Measurements from ENCODE around the gene RGPD6. TPM values are rescaled to one million over a fixed set of nuclear protein-coding genes. Genes with fewer than 3 reads are reported as not detected.
"Not testable (repeated sequence)": the region's sequence is repeated elsewhere in the genome, so short reads cannot be mapped to it uniquely, and the experiment has no call there.

Gene RGPD6
- total RNA-seq, 1 donor from 2014 or later = 18.4 TPM

DNA sequence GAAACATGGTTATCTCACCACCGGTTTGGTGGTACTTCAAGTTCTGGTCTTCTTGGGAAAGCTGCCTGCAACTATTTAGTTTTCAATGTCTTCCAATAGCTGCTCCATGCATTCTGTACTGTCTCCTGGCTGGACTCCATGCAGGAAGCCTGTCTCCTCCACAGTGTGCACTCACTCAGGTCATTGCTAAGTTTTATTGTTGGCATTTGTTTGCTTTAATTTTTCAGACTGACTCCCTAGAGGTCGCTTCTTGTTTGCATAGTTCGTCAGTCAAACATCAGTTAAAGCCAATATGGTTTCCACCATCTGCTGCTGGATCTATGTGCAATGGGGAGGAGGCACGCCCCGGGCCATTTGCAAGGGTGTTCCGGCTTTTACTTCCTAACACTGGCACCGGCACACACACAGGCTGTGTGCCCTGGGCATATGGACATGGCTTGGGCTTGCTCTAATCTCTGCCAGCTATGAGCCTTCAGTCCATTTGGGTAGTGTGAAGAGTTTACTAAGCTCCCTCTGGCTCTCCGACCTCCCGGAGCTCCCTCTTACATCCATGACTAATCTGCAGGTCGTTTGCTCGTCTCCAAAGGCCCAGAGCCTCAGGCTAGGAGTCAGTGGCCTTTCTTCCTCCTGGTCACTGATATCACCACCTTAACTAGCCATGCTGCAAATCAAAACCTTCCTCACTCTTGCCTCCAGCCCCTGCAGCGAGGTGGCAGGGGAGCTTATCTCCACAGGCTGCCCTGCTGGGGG lies 2.4 kb upstream of the RGPD6 start:
- not testable (repeated sequence) for DNase-seq (ENCODE audit: low spot score in 2 of 2, unreplicated experiment in 2 of 2); H3K27ac Mint-ChIP-seq; H3K27me3 Mint-ChIP-seq (ENCODE audit: low read depth); H3K9me3 Mint-ChIP-seq; H3K4me1 Mint-ChIP-seq; H3K36me3 Mint-ChIP-seq; H3K4me3 Mint-ChIP-seq

DNA sequence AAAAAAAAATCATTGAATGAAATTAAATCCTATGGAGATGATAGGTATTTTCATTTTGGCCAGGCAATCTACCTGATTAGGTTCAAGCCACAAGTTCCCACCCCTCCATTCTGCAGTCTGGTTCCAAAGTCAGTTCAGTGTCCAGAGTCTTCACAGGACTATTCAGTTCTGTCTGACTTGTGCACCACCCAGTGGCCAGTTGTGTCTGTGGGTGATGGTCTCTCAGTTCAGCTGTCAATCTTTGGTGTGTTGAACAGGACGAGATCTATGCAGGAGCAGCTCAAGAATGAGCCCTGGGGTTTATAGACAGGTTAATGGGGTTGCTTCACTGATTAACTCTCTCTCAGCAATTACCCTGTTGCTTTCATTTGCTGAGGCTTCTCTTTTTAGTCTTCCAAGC lies 1.4 kb upstream of the RGPD6 start:
- H3K9me3 Mint-ChIP-seq; DNase-seq (ENCODE audit: low spot score in 2 of 2, unreplicated experiment in 2 of 2); H3K27ac Mint-ChIP-seq; H3K36me3 Mint-ChIP-seq; H3K4me3 Mint-ChIP-seq; H3K4me1 Mint-ChIP-seq; H3K27me3 Mint-ChIP-seq (ENCODE audit: low read depth): not testable (repeated sequence)

DNA sequence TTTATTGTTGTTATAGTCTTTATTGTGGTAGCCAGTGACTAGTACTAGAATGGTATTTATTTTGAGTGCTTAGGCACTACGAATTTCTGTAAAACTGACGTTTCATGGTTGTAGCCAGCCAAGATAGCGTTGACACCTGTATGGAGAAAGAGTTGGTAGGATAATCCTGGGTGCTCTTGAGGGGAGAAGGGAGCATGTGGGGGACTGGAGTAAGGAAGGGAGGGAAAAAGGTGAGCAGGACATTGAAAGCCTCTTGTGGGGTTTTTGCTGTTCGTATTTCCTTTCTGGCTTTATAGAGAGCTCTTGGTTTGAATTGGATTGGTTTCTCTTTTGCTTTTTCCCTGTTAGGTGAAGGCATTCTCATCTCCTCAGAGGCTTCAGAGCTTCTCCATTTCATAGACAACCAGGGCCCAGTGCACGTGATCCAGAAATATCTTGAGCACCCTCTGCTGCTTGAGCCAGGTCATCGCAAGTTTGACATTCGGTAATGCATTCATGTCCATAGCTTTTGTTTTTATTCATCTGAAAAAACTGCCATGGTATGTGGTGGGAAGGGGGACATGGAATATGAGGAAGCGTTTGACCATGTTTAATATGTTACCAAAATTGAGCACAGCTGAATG lies 77.2 kb downstream of the RGPD6 start:
- DNase-seq (ENCODE audit: low spot score in 2 of 2, unreplicated experiment in 2 of 2); H3K4me3 Mint-ChIP-seq; H3K4me1 Mint-ChIP-seq; H3K27ac Mint-ChIP-seq; H3K36me3 Mint-ChIP-seq; H3K27me3 Mint-ChIP-seq (ENCODE audit: low read depth); H3K9me3 Mint-ChIP-seq: not testable (repeated sequence)

DNA sequence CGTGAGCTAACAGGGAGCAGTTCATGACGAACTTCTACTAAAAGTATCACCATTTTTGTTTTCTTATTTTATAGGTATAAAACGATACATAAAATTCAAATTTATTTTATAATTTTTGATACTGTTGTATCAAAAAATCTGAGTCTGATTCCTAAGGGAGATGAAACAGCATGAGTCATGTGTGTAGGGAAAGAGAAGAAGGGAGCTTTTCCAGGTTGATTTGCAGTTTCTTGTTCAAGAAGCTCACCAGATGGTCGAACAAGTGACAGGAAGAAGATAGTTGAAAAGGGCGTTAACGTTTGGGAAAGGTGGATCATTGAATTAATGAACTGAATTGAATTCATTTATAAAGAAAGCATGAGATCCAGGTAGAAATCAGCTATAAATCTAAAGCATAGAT lies 81.0 kb downstream of the RGPD6 start:
- not testable (repeated sequence) for H3K36me3 Mint-ChIP-seq; H3K4me3 Mint-ChIP-seq; DNase-seq (ENCODE audit: low spot score in 2 of 2, unreplicated experiment in 2 of 2); H3K27me3 Mint-ChIP-seq (ENCODE audit: low read depth); H3K27ac Mint-ChIP-seq; H3K4me1 Mint-ChIP-seq; H3K9me3 Mint-ChIP-seq

DNA sequence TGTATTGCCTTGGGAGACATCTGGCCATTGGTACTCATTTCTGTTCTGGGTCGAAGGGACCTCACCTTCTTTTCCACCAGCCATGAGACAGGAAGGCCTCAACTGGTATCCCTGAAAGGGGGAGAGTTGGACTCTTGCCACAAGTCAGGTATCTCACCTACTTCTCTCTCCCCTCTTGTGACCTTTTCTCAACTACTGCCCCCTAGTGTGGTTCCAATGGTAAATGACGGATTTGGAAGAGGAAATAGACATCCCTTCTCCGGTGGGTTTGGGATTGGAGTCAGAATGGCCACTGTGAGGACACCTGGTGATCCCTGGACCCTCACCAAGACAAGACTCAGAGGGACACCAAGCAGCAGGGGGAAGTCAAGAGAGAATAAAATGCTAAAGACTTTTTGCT lies 82.5 kb downstream of the RGPD6 start:
- H3K27me3 Mint-ChIP-seq (ENCODE audit: low read depth); H3K4me1 Mint-ChIP-seq; H3K36me3 Mint-ChIP-seq; H3K9me3 Mint-ChIP-seq; H3K4me3 Mint-ChIP-seq; H3K27ac Mint-ChIP-seq; DNase-seq (ENCODE audit: low spot score in 2 of 2, unreplicated experiment in 2 of 2): not testable (repeated sequence)

DNA sequence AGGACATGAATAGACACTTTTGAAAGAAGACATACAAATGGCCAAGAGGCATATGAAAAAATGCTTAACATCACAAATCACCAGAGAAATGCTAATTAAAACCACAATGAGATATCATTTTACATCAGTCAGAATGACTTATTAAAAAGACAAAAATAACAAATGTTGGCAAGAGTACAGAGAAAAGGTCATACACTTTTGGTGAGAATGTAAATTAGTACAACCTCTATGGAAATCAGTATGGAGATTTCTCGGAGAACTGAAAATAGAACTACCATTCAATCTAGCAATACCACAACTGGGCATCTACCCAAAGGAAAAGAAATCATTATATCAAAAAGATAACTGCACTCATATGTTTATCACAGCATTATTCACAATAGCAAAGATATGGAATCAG lies 88.0 kb downstream of the RGPD6 start:
- H3K27ac Mint-ChIP-seq; H3K4me3 Mint-ChIP-seq; H3K9me3 Mint-ChIP-seq; DNase-seq (ENCODE audit: low spot score in 2 of 2, unreplicated experiment in 2 of 2); H3K36me3 Mint-ChIP-seq; H3K4me1 Mint-ChIP-seq; H3K27me3 Mint-ChIP-seq (ENCODE audit: low read depth): not testable (repeated sequence)

DNA sequence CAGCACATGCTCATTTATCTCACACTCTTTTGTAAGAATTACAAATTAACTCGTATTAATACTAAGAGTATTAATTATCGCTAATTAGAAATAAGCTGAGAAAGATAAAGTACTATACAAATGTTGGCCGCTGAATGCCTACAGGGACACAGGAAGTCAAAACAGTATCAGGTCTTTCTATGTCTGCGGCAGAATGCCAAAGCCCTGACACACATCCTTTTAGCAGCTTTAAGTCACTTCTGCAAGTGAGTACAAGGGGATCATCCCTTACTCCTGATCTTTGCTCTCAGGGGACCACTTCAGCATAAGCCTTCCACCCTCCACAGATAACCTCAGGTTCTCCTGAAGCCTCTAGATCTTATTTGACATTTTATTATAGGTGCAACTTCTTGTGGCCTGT lies 94.3 kb downstream of the RGPD6 start:
- not testable (repeated sequence) for H3K27ac Mint-ChIP-seq; H3K9me3 Mint-ChIP-seq; H3K4me3 Mint-ChIP-seq; H3K27me3 Mint-ChIP-seq (ENCODE audit: low read depth); H3K36me3 Mint-ChIP-seq; H3K4me1 Mint-ChIP-seq; DNase-seq (ENCODE audit: low spot score in 2 of 2, unreplicated experiment in 2 of 2)

DNA sequence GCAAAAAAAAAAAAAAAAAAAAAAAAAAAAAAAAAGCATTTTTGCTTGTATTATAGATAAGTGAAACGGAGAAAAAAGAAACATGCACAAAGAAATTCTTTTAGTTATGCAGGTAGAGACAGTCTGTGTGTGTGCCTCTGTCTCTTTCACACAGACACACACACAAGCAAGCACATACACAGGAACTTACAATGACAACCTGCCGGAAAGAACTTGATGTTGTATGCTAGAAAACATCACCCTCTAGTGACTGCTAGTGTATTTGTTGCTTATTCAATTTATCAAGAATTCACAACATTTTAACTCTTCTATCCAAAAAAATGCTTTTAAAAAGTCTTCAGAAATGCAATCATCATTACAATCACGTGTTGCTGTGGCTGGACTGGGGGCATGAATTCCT lies 95.8 kb downstream of the RGPD6 start:
- not testable (repeated sequence) for H3K9me3 Mint-ChIP-seq; DNase-seq (ENCODE audit: low spot score in 2 of 2, unreplicated experiment in 2 of 2); H3K4me3 Mint-ChIP-seq; H3K27ac Mint-ChIP-seq; H3K27me3 Mint-ChIP-seq (ENCODE audit: low read depth); H3K4me1 Mint-ChIP-seq; H3K36me3 Mint-ChIP-seq

DNA sequence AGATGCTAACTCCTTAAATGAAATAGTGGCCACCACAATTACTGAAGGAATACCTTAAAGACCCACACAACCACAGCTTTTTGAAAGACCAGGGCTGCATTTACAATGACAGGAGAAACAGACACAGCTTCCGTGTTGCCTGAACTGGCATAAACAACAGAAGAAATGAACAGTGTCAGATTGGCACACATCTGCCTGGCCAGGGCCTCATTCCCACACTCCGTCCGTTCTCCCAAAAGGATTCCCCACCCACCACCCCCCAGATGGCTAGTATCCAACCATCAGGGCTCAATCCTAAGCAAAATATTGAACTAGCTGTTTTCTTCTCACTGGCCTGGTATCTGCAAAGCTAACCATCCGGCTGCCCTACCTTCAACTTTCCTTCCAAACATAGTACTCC lies 96.9 kb downstream of the RGPD6 start:
- H3K27ac Mint-ChIP-seq; H3K4me3 Mint-ChIP-seq; H3K36me3 Mint-ChIP-seq; H3K27me3 Mint-ChIP-seq (ENCODE audit: low read depth); DNase-seq (ENCODE audit: low spot score in 2 of 2, unreplicated experiment in 2 of 2); H3K4me1 Mint-ChIP-seq; H3K9me3 Mint-ChIP-seq: not testable (repeated sequence)

DNA sequence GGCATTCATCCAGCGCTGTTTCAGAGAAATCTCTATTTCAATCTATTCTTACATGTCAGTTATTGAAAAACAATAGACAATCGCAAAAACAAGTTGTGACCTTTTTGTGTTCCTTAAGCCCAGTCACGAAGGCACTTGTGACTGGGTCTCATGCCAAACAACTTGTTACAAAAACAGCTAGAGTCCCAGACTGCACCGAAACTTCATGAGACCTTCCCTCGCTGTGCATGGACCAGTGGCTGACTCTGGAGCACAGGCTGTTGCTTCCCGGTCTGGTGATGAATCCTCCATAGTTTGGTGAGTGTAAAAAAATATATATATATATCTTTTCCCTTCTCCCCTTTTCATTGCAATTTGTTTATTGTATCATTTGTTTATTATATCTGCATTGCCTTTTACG lies 99.7 kb downstream of the RGPD6 start:
- not testable (repeated sequence) for H3K27ac Mint-ChIP-seq; H3K36me3 Mint-ChIP-seq; H3K4me3 Mint-ChIP-seq; H3K9me3 Mint-ChIP-seq; DNase-seq (ENCODE audit: low spot score in 2 of 2, unreplicated experiment in 2 of 2); H3K4me1 Mint-ChIP-seq; H3K27me3 Mint-ChIP-seq (ENCODE audit: low read depth)

DNA sequence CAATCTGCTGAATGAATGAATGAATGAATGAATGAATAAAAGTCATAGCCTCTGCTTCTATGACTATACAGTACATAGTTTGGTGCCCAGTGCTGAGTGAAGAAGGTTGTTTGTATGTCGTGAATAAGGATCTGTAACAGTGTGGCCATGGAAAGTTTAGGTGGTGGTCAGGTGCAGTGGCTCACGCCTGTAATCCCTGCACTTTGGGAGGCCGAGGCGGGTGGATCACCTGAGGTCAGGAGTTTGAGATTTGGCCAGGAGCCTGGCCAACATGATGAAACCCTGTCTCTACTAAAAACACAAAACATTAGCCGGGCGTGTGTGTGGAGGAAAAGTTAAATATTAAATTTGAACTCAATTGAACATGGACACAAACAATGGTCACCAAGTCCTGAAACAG lies 100.1 kb downstream of the RGPD6 start:
- not testable (repeated sequence) for H3K4me1 Mint-ChIP-seq; H3K27ac Mint-ChIP-seq; H3K36me3 Mint-ChIP-seq; H3K27me3 Mint-ChIP-seq (ENCODE audit: low read depth); DNase-seq (ENCODE audit: low spot score in 2 of 2, unreplicated experiment in 2 of 2); H3K4me3 Mint-ChIP-seq; H3K9me3 Mint-ChIP-seq

DNA sequence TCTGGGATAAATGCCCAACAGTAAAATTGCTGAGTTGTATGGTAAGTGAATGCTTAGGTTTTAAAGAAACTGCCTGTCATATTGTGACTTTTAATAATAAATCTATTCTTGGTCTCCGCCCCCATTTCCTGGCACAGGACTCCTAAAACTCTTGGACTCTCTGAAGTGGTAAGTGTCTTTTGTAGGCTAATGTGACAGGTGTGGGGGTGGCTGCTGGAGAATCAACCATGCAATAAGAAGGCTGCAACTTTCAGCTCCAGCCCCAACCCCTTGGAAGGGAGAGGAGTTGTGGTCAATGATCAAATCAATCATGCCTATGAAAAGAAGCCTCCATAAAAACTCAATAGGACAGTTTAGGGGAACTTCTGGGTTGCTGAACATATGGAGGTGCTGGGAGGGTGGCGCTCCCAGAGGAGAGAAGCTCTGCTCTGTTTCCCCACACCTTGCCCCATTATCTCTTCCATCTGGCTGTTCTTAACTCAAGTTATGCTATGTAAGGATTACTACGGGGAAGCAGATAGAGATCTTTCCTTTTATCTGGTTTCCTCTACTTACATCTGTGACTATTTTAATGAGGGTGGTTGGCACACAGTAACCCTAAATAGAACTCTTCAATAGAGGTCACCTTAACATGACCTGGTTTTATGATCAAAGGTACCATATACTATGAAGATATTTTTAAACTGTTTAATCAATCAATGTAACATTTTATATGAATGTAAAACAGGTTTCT lies 101.2 kb downstream of the RGPD6 start:
- H3K4me1 Mint-ChIP-seq; H3K36me3 Mint-ChIP-seq; H3K27ac Mint-ChIP-seq; DNase-seq (ENCODE audit: low spot score in 2 of 2, unreplicated experiment in 2 of 2); H3K4me3 Mint-ChIP-seq; H3K27me3 Mint-ChIP-seq (ENCODE audit: low read depth); H3K9me3 Mint-ChIP-seq: not testable (repeated sequence)

DNA sequence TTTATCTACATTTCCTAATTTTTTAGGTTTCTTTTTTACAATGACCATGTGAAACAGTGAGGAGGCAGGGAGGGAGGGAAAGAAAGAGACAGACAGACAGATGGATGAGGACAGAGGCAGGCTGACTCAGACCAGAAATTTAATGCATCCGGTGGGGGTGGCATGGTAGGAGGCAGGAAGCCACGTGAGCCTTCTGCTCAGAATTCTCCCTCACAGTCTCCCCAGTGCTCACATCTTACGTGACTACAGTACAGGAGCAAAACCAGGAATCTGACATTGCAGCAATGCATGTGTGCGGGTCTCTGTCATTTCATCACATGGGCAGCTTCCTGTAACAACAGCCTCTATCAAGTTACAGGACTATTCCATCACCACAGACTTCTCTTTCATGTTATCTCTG lies 102.1 kb downstream of the RGPD6 start:
- not testable (repeated sequence) for H3K9me3 Mint-ChIP-seq; H3K4me3 Mint-ChIP-seq; DNase-seq (ENCODE audit: low spot score in 2 of 2, unreplicated experiment in 2 of 2); H3K36me3 Mint-ChIP-seq; H3K4me1 Mint-ChIP-seq; H3K27ac Mint-ChIP-seq; H3K27me3 Mint-ChIP-seq (ENCODE audit: low read depth)

DNA sequence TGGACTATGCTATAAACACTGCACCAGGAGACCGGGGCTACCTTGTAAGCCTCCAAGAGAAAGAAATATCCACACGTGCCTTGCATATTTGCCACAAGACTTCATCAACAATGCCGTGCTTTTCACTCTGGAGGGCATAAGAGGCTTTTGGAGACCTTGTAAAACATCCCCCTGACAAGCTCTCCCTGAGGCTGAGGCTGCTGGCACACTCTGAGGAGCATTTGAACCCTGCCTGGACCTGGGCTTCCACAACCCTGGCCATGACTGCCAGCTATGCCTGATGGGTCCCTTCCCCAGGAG lies 104.0 kb downstream of the RGPD6 start:
- not testable (repeated sequence) for H3K4me3 Mint-ChIP-seq; H3K27ac Mint-ChIP-seq; H3K4me1 Mint-ChIP-seq; H3K36me3 Mint-ChIP-seq; H3K27me3 Mint-ChIP-seq (ENCODE audit: low read depth); DNase-seq (ENCODE audit: low spot score in 2 of 2, unreplicated experiment in 2 of 2); H3K9me3 Mint-ChIP-seq

All from mesothelial cell of epicardium (in vitro differentiated cells).